GM18507 (cell line): ENCODE measurements around the gene COL27A1.

ENCODE experiments used
- DNase-seq: peaks from one replicate; pipeline ENCODE4 v3.0.0; 2011; ENCODE audit warnings: low read depth; ENCODE audit not compliant: insufficient read length; ENCODE audit errors: extremely low spot score
- FAIRE-seq: peaks from 2 replicates; lab custom pipeline; 2011; peaks lifted over from hg19 to GRCh38; lab: Jason Lieb, UNC

COL27A1 gene

DNA sequence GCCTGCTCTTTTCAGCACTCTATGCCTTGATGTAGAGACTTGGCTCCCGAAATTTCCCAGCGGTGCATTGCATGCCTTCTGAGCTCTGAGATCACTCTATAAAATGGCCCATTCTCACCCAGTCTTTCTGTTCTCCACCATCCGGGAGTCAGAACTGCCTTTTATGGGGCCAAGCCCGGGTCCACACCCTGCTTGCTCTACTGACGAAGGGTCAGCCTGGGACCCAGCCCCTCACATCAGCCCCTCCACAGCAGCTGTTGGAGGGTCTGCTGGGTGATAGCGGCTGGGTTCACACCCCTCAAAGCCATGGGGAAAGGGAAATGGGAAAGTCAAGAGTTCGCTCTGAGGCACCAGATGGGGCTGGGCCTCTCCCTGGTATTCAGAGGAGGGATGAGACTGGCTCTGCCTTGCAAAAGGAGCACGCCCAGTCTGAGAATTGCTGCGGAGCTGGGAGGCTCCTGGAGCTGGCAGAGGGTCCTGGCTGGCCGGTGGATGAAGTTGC, 101.5 kb downstream of the COL27A1 start:
- DNase-seq: no peak
- FAIRE-seq: no peak

DNA sequence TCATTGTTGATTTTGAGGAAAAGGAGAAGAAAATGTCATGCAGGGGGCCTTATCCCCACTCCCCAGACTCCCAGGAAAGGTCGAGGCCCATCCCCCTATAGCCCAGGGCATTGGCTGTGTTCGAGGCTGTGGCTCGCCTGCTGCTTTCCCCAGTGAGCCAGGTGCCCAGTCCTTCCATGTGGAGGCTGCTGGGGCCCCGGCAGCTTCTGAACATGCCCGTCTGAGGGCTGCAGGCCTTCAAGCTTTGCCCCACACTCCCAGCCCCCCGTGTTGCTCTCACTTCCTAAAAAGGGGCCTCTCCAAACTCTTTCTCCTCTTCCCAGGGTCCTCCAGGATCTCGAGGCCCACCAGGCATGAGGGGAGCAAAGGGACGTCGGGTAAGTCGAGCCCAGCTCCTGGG, 102.9 kb downstream of the COL27A1 start:
- no peak for DNase-seq
- FAIRE-seq: no peak

DNA sequence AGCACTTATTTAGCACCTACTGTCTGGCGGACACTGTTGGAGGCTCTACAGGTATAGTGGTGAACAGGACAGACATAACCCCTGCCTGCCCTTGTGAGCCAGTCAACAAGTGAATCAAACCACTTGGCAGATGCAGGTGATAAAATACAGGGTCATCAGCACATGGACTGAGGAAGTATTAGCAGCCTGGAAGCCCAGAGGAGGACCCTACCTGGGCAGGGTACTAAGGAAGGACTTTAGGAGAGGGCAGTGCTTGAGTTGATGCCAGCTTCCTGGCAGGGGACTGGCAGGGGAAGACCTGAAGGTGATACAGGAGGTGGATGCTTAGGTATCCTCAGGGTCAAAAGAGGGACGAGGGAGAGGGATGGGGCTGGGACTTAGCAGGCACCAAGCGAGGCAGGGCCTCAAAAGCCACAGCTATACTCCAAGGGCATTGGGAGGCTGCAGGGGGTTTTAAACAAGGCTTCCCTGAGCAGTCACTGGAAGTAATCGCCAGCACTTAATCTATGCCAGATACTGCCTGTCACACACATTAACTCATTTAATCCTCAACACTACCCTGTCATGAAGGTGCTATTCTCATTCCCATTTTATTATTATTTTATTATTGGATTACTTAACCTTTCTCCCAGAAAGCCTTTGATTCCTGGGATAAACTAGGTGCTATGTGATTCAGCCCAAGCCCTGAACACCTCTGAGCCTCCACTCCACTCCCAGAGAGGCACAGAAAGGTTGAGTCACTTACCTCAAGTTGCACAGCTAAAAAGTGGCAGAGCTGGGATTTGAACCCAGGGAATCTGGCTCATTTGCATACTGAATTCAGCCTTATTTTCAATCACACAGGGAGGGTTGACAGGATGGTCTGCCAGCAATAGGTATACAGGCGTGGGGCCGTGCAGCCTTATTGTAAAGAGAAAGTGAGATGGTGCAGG, 103.8 kb downstream of the COL27A1 start:
- FAIRE-seq (no peak), DNase-seq (no peak)

DNA sequence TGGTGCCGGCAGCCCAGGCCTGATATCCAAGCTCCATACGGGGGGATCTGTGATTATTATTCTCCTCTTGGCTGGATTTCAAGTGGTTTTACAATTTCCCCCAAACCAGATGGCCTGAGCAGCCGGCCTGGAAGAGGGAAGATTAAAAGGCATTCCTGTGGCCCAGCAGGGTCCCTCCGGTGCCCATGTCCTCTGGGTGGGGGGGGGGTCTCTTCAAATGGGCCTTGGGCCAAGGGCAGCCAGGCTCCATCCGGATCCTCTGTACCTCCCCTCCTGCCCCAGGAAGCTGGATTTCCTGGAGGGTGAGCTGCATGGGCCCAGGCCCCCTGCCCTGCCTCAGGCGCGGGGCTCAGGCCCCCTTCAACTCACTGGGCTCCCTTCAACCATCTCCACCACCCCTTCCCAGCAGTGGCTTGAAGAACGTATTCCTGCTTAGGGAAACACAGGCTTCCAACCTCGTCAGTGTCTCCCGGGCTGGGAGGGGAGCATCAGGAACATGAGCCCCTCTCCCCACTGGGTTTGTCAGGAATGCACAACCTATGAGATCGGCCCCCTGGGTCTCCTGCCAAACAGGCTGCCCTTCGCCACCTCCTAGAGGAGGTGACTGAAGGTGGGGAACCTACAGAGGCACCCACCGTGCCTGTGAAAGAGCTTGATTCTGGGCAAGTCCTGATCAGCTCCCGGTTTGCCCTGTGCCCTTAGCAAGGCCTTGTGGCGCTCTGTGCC, 104.6 kb downstream of the COL27A1 start:
- no peak for FAIRE-seq
- DNase-seq: no peak

DNA sequence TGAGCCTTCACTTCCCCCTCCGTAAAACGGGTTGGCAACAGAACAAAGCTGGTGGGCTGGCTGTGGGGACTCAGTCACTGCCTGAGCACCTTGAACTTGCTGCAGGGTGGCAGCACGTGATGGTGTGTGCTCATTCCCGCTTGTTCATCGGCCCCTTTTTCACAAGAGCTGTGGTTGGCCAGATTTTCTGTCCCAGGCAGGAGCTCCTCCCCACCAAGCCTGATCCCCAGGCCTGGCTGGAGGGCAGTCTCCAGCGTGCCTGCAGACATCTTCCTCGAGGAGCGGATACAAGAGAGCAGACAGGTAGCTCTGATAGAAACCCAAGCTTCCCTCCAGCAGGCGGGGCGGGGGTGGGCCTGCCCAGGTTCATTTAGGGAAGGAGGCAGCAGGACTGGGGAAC, 105.7 kb downstream of the COL27A1 start:
- no peak for DNase-seq
- FAIRE-seq: no peak

DNA sequence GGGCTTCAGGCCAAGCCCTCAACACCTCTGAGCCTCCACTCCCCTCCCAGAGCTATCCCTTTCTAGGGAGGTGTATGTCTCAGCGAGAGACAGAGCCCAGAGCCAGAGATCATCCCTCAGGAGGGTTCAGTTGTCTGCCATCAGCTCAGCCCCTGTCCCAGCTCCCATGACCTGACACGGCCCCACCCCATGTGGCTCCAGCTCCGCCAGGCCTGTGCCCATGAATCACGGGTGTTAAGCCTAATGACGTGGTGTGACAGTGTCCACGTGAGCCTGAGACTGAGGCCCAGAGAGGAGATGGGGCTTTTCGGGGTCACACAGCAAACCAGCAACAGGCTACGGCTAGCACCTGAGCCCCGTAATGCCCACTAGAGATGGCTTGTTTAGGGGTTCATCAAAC, 106.7 kb downstream of the COL27A1 start:
- FAIRE-seq: no peak
- no peak for DNase-seq

DNA sequence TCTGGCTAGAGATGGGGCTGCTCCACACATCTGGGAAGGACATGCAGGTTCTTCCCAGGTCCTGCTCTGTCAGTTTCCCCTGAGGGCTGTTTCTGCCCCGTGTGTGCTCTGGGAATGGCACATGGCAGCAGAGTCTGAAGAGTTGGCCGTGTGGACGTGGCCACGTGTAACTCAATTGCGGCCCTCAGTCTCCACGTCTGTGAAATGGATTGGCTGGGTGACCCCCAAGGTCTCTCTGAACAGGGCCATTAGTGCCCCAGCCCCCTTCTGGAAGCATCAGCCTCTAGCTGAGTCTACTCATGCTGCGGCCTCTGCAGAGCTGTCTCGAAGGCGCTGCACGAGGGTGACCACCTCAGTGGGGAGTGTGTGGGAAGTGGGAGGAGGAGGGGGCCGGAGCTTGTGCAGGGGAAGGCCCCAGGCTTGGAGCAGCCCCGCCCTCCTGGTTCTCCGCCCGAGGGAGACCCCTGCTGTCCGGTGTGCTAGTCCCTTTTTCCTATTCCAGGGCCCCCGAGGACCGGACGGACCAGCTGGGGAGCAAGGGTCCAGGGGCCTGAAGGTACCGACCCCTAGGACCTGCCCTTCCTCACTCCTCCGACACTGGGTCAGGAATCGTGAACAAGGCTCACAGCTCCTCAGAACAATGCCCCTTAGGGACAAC, 108.6 kb downstream of the COL27A1 start:
- no peak for FAIRE-seq
- no peak for DNase-seq

DNA sequence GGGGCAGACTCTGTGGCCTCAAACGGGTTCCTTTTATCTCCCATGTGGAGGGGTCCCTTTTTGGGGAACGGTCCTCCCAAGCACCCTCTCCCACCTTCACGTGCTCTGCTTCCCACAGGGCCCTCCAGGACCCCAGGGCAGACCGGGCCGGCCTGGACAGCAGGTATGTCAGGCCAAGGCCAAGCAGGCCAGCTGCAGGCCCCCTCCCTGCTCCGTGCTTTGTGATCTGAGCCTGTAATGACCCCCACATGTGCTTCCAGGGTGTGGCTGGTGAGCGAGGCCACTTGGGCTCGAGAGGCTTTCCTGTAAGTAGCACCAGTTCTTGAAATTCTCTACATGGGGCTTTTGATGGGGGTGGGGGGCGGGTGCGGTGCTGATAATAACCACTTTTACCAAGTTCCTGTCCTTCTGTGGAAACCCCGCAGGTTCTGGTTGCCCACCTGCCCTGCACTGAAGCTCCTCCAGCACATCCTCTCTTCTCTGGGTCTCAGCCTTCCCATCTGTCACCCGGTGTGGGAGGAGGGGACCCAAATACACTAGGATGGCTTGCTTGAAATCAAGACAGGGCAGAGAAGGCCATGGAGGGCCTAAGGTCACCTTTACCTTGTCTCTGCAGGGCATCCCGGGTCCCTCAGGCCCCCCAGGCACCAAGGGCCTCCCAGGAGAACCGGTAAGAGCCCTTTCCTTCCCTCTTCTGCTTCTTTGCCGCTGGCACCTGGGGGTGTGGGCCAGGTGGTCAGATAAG, 109.6 kb downstream of the COL27A1 start:
- DNase-seq: no peak
- no peak for FAIRE-seq

DNA sequence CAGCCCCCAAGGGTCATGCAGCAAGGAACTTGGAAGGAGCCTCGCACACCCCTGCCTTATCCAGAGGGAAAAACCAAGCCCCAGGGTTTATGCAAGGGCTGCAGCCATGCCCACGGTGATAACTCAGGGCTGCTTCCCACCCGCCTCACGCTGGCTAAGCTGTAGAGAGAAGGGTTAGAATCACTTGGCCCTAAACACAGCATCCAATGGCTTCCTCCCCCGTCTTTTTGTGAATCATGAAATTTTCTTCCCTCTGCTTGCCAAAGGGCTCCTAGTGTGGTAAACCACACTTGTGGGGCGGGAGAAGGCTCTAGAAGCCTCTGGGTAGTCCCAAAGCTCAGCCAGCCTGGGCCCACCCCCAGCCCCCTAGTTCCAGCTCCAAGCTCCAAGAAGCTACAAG, 111.6 kb downstream of the COL27A1 start:
- FAIRE-seq: no peak
- DNase-seq: no peak

DNA sequence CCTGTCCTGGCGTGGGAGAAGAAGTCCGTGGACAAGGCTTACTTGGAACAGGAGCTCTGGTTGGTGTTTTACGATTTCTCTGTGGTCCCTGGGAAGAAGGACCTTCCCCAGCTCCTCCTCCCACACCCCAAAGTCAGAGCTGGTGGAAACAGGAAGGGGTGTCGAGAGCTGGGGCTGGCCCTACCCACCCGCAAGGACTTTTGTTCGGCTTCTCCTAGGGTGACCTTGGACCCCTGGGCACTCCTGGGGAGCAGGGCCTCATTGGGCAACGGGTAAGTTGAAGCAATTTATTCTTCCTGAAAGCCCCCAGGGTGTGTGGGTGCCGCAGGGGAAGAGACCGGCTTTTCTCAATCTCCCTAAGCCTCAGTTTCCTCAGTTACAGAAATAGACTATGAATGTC, 113.7 kb downstream of the COL27A1 start:
- DNase-seq (no peak), FAIRE-seq (no peak)

DNA sequence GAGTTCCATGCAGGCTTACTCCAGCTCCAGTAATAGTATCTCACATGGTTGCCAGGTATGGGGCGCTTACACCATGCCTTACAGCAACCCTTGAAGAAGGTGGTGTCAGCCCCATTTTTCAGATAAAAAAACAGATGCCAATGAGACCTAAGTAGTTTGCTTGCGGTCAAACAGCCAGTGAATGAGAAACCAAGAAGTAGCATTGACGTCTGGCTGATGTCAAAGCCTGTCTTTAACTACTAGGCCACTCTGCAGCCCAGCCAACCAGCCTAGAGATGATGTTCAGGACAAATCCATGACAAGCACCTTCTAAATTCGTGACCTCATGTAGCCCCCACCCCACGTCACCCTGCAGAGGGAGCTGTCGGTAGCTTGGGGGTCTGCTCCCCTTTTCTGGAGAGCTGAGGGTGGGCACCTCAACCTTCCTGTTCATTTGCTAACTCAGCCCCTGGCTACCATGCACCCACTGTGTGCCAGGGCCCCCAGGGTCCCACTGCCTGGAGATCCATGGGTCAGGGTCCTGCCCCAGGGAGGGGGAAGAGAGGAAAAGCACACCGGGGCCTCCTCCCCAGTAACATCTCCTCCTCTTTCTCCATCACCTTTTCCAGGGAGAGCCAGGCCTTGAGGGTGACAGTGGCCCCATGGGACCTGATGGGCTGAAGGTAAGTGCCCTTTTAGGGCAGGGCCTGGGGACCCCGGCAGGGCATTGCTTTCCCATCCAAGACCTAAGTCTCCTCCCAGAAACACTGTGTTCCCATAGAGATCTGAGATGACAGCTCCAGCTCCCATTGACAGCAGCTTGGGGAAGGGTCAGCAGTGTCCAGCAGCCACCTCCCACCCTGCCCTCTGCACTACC, 115.0 kb downstream of the COL27A1 start:
- DNase-seq (no peak), FAIRE-seq (no peak)

DNA sequence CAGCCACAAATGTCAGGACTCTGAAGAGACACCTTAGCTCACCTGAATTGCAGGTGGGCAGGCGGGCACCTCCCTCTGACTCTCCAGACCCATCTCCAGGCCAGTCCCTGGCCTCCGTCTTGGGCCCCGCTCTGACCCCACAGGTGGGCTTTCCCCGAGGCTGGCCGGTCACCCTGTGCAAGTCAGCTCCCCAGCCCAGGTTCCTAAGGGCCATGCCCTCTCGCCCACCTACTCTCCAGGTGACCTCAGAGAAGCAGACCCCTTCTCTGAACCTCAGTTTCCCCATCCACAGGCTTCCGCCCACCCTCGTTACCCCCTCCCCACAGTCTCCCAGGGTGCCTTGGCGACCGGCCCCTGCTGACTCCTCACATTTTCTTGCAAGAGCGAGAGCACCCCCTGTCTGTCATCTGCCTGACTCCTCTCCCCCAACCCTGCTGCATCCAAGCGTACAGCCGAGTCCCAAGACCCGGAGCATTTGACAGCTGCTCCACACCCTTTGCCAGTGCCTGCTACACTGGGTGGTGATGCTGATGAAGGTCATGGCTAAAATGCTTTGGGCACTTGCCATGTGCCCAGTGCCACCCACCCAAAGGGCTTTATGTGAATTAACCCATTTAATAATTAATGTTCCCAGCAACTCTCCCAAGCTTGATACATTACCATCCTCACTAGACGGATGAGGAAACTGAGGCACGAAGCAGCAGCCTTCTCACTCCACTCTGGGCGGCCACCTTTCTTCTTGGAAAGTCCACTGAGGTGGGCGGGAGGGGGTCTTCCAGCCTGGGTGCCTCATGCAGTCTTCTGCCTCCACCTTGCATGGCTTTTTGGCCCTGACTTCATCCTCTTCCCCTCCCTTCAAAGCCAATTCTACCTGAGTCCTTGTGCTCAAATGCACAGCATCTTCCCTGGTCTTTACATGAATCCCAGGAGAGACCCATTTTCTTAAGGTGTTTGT, 116.5 kb downstream of the COL27A1 start:
- no peak for DNase-seq
- no peak for FAIRE-seq

DNA sequence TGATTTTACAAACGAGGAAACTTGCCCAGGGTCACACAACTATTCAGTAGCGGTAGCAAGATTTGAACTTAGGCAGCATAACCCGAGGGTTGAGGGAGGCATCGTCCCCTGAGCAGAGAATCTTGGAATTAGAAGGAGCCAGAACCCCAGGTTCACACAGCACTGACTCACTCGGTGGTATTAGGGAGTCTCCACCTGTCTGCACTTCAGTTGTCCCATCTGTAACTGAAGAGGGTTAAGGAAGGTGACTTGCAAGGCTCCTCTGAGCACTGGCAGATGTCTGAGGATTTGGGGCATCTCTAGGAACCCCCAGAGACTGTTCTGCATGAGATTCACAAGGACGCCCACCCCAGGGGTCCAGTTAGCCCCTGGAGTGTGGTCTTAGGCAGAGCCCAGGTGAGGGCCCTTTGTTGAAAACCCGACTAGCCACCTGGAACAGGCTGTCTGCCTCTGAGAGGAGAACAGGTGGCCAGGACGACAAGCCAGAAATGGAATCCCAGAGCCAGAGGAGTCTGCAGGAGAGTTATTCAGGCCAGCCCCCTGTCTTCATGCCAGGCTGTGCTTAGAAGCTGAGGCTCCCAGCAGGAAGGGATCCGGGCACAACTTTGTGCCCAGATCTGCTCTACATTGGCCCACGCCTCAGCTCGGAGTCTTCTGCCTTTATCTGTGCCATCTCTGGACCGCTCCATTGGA, 117.5 kb downstream of the COL27A1 start:
- no peak for DNase-seq
- no peak for FAIRE-seq

DNA sequence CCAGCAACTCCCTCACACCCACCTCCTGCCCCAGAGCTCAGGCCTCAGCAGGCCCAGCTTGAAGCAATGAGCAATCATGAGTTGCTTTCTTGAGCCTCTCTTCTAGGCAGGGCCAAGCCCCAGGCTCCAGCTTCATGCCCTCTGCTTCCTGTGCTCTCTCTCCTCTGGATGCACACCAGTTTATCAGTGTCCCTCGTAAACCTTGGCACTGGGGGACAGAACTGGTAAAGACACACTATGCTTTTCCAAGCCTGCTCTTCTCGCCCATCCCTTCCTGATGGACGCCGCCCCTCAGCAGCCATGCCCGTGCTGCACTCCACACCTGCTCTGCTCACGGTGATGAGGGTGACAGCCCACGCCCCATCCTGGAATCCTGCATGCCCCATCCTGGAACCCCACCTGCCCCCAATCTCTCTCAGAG, 118.1 kb downstream of the COL27A1 start:
- FAIRE-seq (no peak), DNase-seq (no peak)

DNA sequence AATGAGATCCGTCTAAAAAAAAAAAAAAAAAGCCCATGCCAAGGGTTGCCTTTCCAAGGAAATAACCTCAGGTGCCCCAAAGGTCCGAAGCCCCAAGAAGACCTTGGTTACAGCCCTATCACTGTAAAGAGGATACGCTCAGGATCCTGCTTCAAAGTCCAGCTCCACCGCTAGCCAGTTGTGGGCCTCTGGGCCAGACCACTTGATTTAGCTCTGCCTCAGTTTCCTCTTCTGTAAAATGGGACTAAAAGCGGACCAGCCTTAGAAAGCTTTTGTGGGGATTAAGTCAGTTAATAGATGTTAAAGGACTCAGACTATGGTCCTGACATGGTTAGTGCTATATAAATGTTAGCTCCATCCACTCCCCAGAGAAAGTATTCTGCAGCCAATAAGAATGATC, 118.9 kb downstream of the COL27A1 start:
- FAIRE-seq (no peak), DNase-seq (no peak)

DNA sequence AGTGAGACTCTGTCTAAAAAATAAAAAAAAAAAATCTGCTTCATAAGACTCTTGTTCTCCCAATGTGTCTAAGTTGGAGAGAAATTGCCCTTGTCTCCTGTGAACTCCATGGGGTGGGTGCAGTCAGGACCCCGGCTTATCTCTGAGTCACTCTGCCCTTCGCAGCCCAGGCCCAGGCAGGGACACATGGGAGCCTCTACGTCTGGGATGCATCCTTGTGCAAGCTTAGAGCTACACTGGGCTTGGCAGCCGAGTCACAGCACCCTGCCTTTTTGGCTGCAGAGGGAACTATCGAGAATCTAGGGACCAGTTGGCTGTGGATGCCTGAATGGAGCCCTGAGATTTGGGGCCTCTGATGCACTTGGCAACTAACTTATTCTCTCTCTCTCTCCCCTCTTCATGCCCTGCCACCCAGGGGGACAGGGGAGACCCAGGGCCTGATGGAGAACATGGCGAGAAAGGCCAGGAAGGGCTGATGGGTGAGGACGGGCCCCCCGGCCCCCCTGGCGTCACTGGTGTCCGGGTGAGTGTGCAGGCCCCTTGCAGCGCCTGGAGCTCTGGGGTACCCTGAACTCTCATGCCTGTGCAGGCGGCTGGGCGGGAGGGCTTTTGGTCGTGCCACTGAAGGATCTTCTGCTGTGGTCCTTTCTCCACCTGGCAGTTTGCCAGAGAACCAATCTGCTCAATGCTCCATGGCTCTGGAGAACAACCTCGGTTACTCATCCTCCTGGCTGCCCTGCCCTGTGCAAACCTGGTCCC, 120.1 kb downstream of the COL27A1 start:
- DNase-seq: no peak
- FAIRE-seq: no peak
